ENCODE results near the gene PSMF1.

Gene PSMF1

GRCh38 chr20:1198751-1199150, 80.3 kb downstream of the PSMF1 start:
- Histone ChIP-seq H3K4me3 (ENCODE audit: low read depth, low read length) (no peak overlapping the region), H3K27me3 (ENCODE audit: control insufficient read depth, insufficient read depth, low read length) (no peaks in the 10 kb centered on the region), H3K4me1 (ENCODE audit: control insufficient read depth, insufficient read depth, low read length) (no peaks in the 10 kb centered on the region), H3K9me3 (ENCODE audit: control insufficient read depth, insufficient read depth, low read length) (no peaks in the 10 kb centered on the region), H3K9ac (ENCODE audit: low read depth, low read length) (no peak overlapping the region), H3K36me3 (ENCODE audit: control insufficient read depth, insufficient read depth, low read length) (no peaks in the 10 kb centered on the region)

GRCh38 chr20:1199212-1199873, 80.9 kb downstream of the PSMF1 start:
- no peaks in the 10 kb centered on the region for H3K4me1 ChIP-seq (ENCODE audit: control insufficient read depth, insufficient read depth, low read length)
- no peak overlapping the region for H3K4me3 ChIP-seq (ENCODE audit: low read depth, low read length)
- H3K27me3 ChIP-seq (ENCODE audit: control insufficient read depth, insufficient read depth, low read length): no peaks in the 10 kb centered on the region
- H3K36me3 ChIP-seq (ENCODE audit: control insufficient read depth, insufficient read depth, low read length): no peaks in the 10 kb centered on the region
- no peaks in the 10 kb centered on the region for H3K9me3 ChIP-seq (ENCODE audit: control insufficient read depth, insufficient read depth, low read length)
- H3K9ac ChIP-seq (ENCODE audit: low read depth, low read length): no peak overlapping the region

- H3K9ac ChIP-seq (ENCODE audit: low read depth, low read length): no peak overlapping the region
- no peaks in the 10 kb centered on the region for H3K4me1 ChIP-seq (ENCODE audit: control insufficient read depth, insufficient read depth, low read length)
- no peaks in the 10 kb centered on the region for H3K36me3 ChIP-seq (ENCODE audit: control insufficient read depth, insufficient read depth, low read length)
- no peaks in the 10 kb centered on the region for H3K27me3 ChIP-seq (ENCODE audit: control insufficient read depth, insufficient read depth, low read length)
- no peaks in the 10 kb centered on the region for H3K9me3 ChIP-seq (ENCODE audit: control insufficient read depth, insufficient read depth, low read length)
- no peak overlapping the region for H3K4me3 ChIP-seq (ENCODE audit: low read depth, low read length)
Measured at GRCh38 chr20:1199964-1200363, 81.6 kb downstream of the PSMF1 start.

- no peak within 1 kb of the TSS for H3K9ac ChIP-seq (ENCODE audit: low read depth, low read length)
- H3K27me3 ChIP-seq (ENCODE audit: control insufficient read depth, insufficient read depth, low read length): no peaks in the 10 kb centered on the region
- H3K4me1 ChIP-seq (ENCODE audit: control insufficient read depth, insufficient read depth, low read length): no peaks in the 10 kb centered on the region
- no peak within 1 kb of the TSS for H3K4me3 ChIP-seq (ENCODE audit: low read depth, low read length)
- H3K9me3 ChIP-seq (ENCODE audit: control insufficient read depth, insufficient read depth, low read length): no peaks in the 10 kb centered on the region
- no peaks in the 10 kb centered on the region for H3K36me3 ChIP-seq (ENCODE audit: control insufficient read depth, insufficient read depth, low read length)
Measured at GRCh38 chr20:1202762-1203504, 84.5 kb downstream of the PSMF1 start, which contains the start of gene C20orf202. Gene C20orf202, plus strand, starts transcription at chr20:1203454. Its CDS starts 132 bp downstream, at chr20:1203586.

DNA sequence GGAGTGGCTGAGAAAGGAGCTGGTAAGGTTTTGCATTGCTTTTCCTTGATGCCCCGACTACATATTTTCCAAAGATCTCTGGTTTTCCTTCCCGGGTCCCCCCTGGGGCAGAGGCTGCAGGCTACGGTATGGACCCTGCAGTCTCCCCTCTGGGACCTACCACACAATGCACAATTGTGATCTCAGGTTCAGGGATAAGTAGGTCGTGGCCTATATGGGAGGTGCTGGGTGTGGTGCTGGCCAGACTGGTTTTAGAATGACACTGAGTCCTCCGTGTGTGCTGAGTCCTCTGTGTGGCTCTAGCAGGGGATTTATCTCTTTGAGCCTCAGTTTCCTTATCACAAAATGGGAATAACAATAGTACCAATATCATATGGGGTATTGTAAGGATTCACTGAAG, 85.2 kb downstream of the PSMF1 start:
- no peaks in the 10 kb centered on the region for H3K36me3 ChIP-seq (ENCODE audit: control insufficient read depth, insufficient read depth, low read length)
- no peak overlapping the region for H3K4me3 ChIP-seq (ENCODE audit: low read depth, low read length)
- H3K4me1 ChIP-seq (ENCODE audit: control insufficient read depth, insufficient read depth, low read length): no peaks in the 10 kb centered on the region
- no peak overlapping the region for H3K9ac ChIP-seq (ENCODE audit: low read depth, low read length)
- no peaks in the 10 kb centered on the region for H3K27me3 ChIP-seq (ENCODE audit: control insufficient read depth, insufficient read depth, low read length)
- H3K9me3 ChIP-seq (ENCODE audit: control insufficient read depth, insufficient read depth, low read length): no peaks in the 10 kb centered on the region

- no peaks in the 10 kb centered on the region for H3K27me3 ChIP-seq (ENCODE audit: control insufficient read depth, insufficient read depth, low read length)
- H3K4me1 ChIP-seq (ENCODE audit: control insufficient read depth, insufficient read depth, low read length): no peaks in the 10 kb centered on the region
- no peaks in the 10 kb centered on the region for H3K9me3 ChIP-seq (ENCODE audit: control insufficient read depth, insufficient read depth, low read length)
- H3K4me3 ChIP-seq (ENCODE audit: low read depth, low read length): no peak overlapping the region
- H3K9ac ChIP-seq (ENCODE audit: low read depth, low read length): no peak overlapping the region
- H3K36me3 ChIP-seq (ENCODE audit: control insufficient read depth, insufficient read depth, low read length): no peaks in the 10 kb centered on the region
Measured at GRCh38 chr20:1204113-1204512, 85.7 kb downstream of the PSMF1 start.

GRCh38 chr20:1204576-1204975, 86.2 kb downstream of the PSMF1 start:
- no peak overlapping the region for H3K4me3 ChIP-seq (ENCODE audit: low read depth, low read length)
- H3K9me3 ChIP-seq (ENCODE audit: control insufficient read depth, insufficient read depth, low read length): no peaks in the 10 kb centered on the region
- H3K36me3 ChIP-seq (ENCODE audit: control insufficient read depth, insufficient read depth, low read length): no peaks in the 10 kb centered on the region
- H3K27me3 ChIP-seq (ENCODE audit: control insufficient read depth, insufficient read depth, low read length): no peaks in the 10 kb centered on the region
- no peaks in the 10 kb centered on the region for H3K4me1 ChIP-seq (ENCODE audit: control insufficient read depth, insufficient read depth, low read length)
- H3K9ac ChIP-seq (ENCODE audit: low read depth, low read length): no peak overlapping the region

GRCh38 chr20:1205802-1206201, 87.4 kb downstream of the PSMF1 start:
- H3K36me3 ChIP-seq (ENCODE audit: control insufficient read depth, insufficient read depth, low read length): no peaks in the 10 kb centered on the region
- no peaks in the 10 kb centered on the region for H3K4me1 ChIP-seq (ENCODE audit: control insufficient read depth, insufficient read depth, low read length)
- no peak overlapping the region for H3K4me3 ChIP-seq (ENCODE audit: low read depth, low read length)
- no peak overlapping the region for H3K9ac ChIP-seq (ENCODE audit: low read depth, low read length)
- H3K9me3 ChIP-seq (ENCODE audit: control insufficient read depth, insufficient read depth, low read length): no peaks in the 10 kb centered on the region
- H3K27me3 ChIP-seq (ENCODE audit: control insufficient read depth, insufficient read depth, low read length): no peaks in the 10 kb centered on the region

GRCh38 chr20:1206366-1207148, 88.2 kb downstream of the PSMF1 start:
- Histone ChIP-seq H3K9ac (ENCODE audit: low read depth, low read length) (no peak overlapping the region), H3K27me3 (ENCODE audit: control insufficient read depth, insufficient read depth, low read length) (no peaks in the 10 kb centered on the region), H3K9me3 (ENCODE audit: control insufficient read depth, insufficient read depth, low read length) (no peaks in the 10 kb centered on the region), H3K36me3 (ENCODE audit: control insufficient read depth, insufficient read depth, low read length) (no peaks in the 10 kb centered on the region), H3K4me3 (ENCODE audit: low read depth, low read length) (no peak overlapping the region), H3K4me1 (ENCODE audit: control insufficient read depth, insufficient read depth, low read length) (no peaks in the 10 kb centered on the region)

DNA sequence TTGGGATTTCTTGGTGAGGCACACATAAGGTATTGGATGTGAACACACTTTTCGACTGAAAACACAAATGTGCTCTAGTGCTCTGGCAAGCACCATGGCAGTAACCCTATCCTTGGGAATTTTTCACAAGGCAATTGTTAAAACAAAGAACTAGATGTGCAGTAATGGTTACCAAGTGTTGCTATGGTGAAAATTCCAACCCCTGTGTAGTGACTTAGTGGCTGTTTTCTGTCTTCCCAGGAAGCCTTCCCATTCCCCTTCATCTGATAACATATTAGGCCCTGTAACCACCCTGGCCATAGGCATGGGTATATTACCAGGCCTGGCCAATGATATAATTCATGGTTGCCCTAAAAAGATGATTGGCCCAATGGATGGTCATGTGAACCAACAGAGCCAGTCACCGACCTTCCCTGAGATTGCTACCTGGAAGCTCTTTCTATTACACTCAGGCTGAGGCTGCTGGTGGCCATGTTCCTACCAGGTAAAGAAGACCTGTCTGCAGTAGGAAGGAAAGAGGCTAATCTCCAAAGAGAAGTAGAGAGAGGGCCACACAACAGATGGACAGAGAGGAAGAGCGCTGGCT, 89.0 kb downstream of the PSMF1 start:
- Histone ChIP-seq H3K4me1 (ENCODE audit: control insufficient read depth, insufficient read depth, low read length) (peaks cover 2% of the 10 kb centered on the region), H3K4me3 (ENCODE audit: low read depth, low read length) (no peak overlapping the region), H3K36me3 (ENCODE audit: control insufficient read depth, insufficient read depth, low read length) (no peaks in the 10 kb centered on the region), H3K27me3 (ENCODE audit: control insufficient read depth, insufficient read depth, low read length) (no peaks in the 10 kb centered on the region), H3K9ac (ENCODE audit: low read depth, low read length) (no peak overlapping the region), H3K9me3 (ENCODE audit: control insufficient read depth, insufficient read depth, low read length) (no peaks in the 10 kb centered on the region)

- Histone ChIP-seq H3K4me3 (ENCODE audit: low read depth, low read length) (no peak overlapping the region), H3K9me3 (ENCODE audit: control insufficient read depth, insufficient read depth, low read length) (no peaks in the 10 kb centered on the region), H3K4me1 (ENCODE audit: control insufficient read depth, insufficient read depth, low read length) (peaks cover 6% of the 10 kb centered on the region), H3K27me3 (ENCODE audit: control insufficient read depth, insufficient read depth, low read length) (peaks cover 9% of the 10 kb centered on the region), H3K9ac (ENCODE audit: low read depth, low read length) (no peak overlapping the region), H3K36me3 (ENCODE audit: control insufficient read depth, insufficient read depth, low read length) (no peaks in the 10 kb centered on the region)
Measured at GRCh38 chr20:1209447-1210387, 91.3 kb downstream of the PSMF1 start.
